Measurements from ENCODE around the gene BCL6B.
"Not testable (repeated sequence)": the region's sequence is repeated elsewhere in the genome, so short reads cannot be mapped to it uniquely, and the experiment has no call there.

BCL6B gene, protein sequence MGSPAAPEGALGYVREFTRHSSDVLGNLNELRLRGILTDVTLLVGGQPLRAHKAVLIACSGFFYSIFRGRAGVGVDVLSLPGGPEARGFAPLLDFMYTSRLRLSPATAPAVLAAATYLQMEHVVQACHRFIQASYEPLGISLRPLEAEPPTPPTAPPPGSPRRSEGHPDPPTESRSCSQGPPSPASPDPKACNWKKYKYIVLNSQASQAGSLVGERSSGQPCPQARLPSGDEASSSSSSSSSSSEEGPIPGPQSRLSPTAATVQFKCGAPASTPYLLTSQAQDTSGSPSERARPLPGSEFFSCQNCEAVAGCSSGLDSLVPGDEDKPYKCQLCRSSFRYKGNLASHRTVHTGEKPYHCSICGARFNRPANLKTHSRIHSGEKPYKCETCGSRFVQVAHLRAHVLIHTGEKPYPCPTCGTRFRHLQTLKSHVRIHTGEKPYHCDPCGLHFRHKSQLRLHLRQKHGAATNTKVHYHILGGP

DNA sequence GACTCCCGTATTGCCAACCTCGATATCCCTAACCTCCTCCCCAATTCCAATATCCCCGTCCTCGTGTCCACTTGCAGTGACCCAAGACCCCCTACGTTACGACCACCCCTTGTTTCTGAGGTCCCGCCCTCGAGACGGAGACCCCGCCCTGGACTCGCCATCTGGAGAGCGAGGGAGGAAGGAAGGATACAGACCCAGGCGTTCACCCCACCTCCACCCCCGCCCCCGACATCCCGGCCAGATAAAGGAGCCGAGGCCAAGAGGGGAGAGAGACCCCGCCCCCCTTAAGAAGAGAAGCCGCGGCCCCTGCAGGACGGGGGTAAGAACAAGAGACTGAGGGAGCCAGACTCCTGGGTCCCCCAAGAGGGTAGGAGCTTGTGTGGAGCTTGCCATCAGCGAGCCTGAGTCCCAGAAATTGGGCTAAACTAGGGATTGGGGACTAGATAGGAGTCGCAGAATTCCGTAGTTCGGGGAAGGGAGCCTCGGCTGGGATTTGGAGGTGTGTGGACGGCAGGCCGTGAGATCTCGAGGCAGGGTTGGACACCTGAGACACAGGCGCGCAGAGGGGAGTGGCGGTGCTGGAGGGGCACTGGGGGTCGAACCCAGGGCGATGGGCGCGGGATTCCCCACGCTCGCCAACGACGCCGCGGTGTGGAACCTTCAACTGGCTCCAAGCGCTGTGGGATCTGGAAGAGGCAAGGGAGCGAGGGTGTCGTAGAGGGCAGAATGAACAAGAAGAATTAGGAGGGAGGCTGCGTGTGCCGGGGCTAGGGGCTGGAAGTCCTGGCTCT is at the start of gene BCL6B:
BCL6B (plus strand) TSS at position 270 of the 791 bp plus-strand sequence. CDS start 622 bp downstream, outside the sequence.
- no peak for DNase-seq (ENCODE audit: low read depth, low spot score)

- DNase-seq (ENCODE audit: low read depth, low spot score), result not testable (repeated sequence)
Measured at GRCh38 chr17:6979440-6979839, 43.4 kb upstream of the BCL6B start.

DNA sequence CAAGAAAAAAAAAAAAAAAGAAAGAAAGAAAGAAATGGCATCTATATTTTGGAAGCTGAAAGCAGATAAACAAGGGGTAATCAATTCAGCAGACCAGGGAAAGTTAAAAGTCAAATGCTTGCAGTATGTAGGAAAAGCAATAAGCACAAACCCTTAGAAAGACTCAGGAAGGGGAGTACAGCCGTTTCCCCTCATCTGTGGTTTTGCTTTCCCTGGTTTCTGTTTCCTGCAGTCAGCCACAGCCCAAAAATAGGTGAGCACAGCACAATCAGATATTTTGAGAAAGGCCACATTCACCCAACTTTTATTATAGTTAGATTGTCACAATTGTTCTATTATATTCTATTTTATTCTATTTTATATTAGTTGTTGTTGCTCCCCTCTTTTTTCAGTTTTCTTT is 41.4 kb upstream of the BCL6B start:
- DNase-seq (ENCODE audit: low read depth, low spot score), result no peak

- no peak for DNase-seq (ENCODE audit: low read depth, low spot score)
Measured at GRCh38 chr17:6985266-6985665, 37.6 kb upstream of the BCL6B start.

DNA sequence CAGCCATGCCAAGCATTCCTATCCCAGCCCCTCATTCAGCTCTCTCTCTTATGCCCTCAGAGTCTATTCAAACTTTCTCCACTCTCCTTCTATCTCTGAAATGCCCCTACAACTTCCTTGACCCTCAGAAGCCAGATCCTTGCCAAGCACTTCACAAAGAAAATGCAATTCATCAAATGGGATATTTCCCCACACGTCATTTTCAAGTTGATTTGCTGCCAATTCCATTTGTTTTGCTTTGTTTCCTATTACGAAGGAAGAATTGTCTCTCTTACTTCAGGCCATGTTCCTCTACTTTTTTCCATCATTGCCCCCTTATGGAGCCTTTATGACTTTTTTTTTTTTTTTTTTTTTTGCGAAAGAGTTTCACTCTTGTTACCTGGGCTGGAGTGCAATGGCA is 36.2 kb upstream of the BCL6B start:
- DNase-seq (ENCODE audit: low read depth, low spot score), result no peak

- no peak for DNase-seq (ENCODE audit: low read depth, low spot score)
Measured at GRCh38 chr17:6989779-6990178, 33.1 kb upstream of the BCL6B start.

GRCh38 chr17:6993613-6994056 is 29.2 kb upstream of the BCL6B start:
- DNase-seq (ENCODE audit: low read depth, low spot score), result not testable (repeated sequence)

DNA sequence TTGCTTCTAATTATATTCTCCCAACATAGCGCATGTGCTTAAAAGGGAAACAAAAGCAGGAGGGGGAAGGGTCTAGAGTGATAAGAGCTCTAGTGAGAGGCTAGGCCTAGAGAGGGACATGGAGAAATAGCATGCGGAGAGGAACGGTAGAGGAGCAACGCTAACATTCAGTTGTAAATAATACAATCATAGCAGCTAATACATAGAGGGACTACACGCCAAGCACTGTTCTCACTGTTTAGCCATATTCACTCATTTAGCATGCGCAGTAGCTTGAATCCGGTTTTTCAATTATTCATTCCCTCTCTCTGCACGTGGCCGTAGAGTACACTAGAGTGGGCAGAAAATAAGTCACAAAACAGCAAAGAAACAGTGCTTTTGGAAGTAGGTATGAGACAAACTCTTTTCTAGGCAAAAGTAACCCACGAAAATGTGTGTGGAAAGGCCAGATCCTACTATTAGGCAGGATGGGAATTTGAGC is 28.7 kb upstream of the BCL6B start:
- no peak for DNase-seq (ENCODE audit: low read depth, low spot score)

GRCh38 chr17:6994666-6995256 is 28.1 kb upstream of the BCL6B start:
- DNase-seq (ENCODE audit: low read depth, low spot score), result no peak

- peak; percentile 67 for DNase-seq (ENCODE audit: low read depth, low spot score)
Measured at GRCh38 chr17:6995500-6996255, 27.2 kb upstream of the BCL6B start, which contains the start of gene ALOX12. TSS of gene ALOX12 (plus strand) at chr17:6996049. CDS start at chr17:6996118, 69 bp downstream.

GRCh38 chr17:6996256-6997011 is 26.4 kb upstream of the BCL6B start:
- DNase-seq (ENCODE audit: low read depth, low spot score), result peak; percentile 39

- DNase-seq (ENCODE audit: low read depth, low spot score), result no peak
Measured at GRCh38 chr17:6997171-6997570, 25.7 kb upstream of the BCL6B start.

DNA sequence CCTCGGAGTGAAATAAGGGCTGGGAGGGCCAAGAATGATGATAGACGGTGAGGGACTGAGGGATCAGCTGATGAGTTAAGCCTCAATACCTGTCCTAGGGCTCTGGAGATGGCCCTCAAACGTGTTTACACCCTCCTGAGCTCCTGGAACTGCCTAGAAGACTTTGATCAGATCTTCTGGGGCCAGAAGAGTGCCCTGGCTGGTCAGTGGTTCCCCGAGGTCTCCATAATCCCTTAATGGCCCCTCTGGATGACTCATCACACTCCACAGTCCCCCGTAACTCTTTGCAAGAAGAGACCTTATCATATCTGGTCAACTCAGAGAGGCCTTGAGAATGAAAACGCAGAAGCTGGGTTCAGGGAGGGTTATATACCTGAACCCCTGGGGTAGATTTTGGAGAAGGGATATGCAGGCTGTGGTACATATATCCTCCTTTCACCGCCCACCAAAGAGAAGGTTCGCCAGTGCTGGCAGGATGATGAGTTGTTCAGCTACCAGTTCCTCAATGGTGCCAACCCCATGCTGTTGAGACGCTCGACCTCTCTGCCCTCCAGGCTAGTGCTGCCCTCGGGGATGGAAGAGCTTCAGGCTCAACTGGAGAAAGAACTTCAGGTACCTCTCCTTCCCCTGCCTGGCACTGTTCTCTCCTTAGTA is 23.9 kb upstream of the BCL6B start:
- no peak for DNase-seq (ENCODE audit: low read depth, low spot score)

- peak; percentile 66 for DNase-seq (ENCODE audit: low read depth, low spot score)
Measured at GRCh38 chr17:7001318-7001961, 21.4 kb upstream of the BCL6B start.

GRCh38 chr17:7002288-7003047 is 20.4 kb upstream of the BCL6B start:
- no peak for DNase-seq (ENCODE audit: low read depth, low spot score)

DNA sequence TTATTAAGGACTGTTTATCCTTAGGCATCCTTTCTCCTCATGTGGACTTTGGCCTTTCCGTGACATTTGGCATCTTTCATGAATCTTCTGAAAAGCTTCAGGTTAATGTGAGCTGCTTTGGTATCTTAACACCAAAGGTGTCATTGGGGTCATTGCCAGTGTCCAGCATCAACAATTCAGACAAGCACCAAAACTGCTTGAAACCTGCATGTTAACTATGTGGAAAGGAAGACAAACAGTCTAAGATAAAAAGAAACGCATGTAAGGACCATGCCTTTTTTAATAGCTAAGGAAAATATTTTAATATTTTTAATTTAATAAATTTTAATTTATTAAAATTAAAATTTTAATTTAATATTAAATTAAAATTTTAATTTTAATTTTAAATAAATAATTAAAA is 19.1 kb upstream of the BCL6B start:
- DNase-seq (ENCODE audit: low read depth, low spot score), result no peak

DNA sequence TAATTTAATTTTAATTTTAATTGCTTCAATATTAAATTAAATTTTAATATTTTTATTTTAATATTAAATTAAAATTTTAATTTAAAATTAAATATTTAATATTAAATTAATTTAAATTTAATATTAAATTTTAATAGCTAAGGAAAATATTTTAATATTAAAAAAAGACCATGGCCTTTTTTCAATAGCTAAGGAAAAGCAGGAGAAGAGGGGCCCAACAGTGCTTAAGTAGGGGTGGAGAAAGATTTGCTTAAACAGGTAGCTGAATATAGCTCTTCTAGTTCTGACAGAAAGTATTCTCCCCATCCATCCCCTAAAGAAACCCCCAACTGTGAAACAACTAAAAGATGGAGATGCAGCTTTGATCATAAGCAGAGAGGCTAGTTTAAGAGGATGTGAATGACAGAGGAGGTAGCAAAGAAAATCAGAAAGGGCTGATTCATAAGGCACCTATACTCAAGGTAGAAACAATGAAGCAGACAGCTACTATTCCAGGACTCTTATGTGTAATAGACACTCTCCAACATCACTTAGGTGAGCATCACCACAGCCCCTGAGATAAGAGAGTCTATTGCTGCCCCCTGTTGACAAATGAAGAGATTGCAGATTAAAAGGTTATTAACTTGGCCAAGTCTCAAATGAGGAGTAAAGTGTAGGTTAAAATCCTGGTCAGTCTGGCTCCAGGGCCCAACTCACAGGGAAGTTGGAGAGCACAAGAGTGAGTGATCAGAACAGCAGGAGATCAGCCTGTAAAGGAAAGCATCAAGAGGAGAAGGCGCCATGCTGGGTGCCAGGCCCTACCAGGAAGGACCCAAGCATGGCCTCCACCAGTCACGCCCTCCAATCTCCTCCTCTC is 18.2 kb upstream of the BCL6B start:
- peak; percentile 58 for DNase-seq (ENCODE audit: low read depth, low spot score)

- DNase-seq (ENCODE audit: low read depth, low spot score), result no peak
Measured at GRCh38 chr17:7005716-7006115, 17.1 kb upstream of the BCL6B start.

Data from ELF-1 (cell line).